Myocyte (in vitro differentiated cells): Measurements from ENCODE around the gene C15orf40. TPM values are rescaled to one million over a fixed set of nuclear protein-coding genes. Genes with fewer than 3 reads are reported as not detected.
A peak's percentile ranks its signal among the peaks of the same experiment; 100 is the strongest.
"Not testable (repeated sequence)": the region's sequence is repeated elsewhere in the genome, so short reads cannot be mapped to it uniquely, and the experiment has no call there.

ENCODE experiments used
- DNase-seq: peaks from one replicate; pipeline ENCODE4 v3.0.0-alpha.2; 2012; ENCODE audit warnings: low read depth
- polyA plus RNA-seq: library from polyadenylated mRNA; unstranded; fragments of >200 nt; gene quantifications from one replicate; pipeline ENCODE4 v1.2.1, GENCODE V29; 2012; ENCODE audit warnings: missing spikeins
- total RNA-seq: library from RNA; depleted of rRNA; stranded (reverse); fragments of >200 nt; gene quantifications from 2 replicates; pipeline ENCODE4 v1.2.3, GENCODE V29; 2014

C15orf40 gene
- total RNA-seq = 16.4 and 19.6 TPM in 2 replicates
- 32.4 TPM for polyA plus RNA-seq

DNA sequence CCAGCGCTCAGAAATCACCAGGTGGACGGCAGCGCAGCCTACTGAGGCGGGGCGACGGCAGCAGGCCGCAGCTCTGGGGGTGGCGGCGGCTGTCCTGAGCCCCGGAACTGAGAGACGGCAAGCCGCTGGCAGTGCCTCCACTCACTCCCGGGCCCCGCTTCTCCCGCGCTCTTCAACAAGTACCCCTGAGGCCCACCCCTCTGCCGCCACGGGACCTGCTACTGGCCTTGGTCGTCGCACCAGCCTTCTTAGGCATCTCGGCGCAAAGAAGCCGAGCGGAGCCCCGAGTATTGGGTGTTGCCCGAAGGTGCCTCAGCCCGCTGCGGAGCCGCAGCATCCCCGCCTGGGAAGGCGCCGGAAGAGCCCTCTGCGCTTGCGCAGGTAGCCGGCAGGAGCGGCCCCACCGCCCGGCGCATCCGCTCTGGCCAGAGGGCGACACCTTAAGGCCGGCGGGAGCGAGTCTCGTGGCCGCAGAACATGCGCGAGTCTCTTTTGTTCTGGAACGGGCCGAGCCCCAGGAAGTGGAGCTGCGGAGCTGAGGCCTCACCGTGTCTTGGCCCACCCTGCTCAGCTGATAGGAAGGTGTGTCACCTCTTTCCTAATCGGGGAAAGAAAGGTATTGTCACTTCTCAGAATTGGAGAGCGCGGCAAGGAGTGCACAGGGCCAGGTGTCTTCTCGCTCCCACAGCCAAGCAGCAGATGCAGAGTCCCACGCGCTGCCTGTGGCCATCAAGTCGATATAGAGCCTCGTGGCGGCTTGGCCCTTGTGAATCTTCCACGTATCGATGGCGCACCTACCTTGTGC is at the start of gene C15orf40:
Gene C15orf40 (minus strand): TSS at position 369 of the 805 bp plus-strand sequence. CDS start 32 bp downstream, at position 337.
- DNase-seq = peak; percentile 93

DNA sequence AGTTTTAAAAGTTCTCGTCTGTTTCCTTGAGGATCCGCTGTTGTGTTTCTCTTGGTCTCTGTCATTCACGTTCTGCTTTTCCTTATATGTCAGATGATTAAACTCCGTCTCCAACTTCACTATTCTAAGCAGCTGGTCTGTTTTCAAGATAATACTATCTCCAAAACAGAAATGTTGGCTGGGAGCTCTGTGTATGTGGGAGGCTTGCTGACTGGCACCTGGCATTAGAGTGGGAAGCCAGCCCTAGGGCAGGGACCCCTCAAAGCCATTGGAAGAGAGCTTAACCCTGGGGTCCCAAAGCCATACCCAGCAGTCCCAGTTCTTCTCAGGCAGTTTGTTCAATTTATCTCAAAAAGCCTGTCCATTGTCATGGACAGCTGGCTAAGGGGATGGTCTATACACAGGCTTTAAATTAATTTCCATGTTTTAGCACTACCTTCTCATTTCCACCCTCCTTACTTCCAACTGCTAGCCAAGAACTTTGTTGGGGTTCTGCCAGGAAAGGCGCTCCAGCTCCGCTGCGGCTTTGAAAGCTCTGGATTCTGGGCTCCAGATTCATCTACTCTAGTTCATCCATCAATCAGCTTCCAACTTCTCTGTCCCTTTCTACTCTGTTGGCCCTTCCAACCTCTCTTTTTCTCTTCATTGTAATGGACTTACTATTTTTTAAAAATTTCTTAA is 46.4 kb upstream of the C15orf40 start:
- no peak for DNase-seq

DNA sequence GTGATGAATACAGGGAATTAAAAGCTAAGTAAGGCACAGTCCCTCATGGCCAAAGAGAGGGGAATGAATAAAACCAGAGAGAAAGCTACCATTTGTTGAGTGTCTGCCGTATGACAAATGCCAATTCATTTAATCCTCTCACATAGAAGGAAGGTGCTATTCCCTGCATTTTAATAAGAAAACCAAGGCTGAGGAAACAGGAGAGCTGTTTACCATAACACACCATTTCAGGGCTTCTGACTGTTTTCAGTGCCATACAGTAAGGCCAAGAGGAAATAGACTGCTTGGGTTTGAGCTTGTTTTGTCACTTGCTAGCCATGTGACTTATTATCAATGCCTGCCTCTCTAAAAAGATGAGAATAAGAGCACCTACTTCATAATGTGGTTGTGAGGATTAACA is 45.6 kb upstream of the C15orf40 start:
- no peak for DNase-seq

DNA sequence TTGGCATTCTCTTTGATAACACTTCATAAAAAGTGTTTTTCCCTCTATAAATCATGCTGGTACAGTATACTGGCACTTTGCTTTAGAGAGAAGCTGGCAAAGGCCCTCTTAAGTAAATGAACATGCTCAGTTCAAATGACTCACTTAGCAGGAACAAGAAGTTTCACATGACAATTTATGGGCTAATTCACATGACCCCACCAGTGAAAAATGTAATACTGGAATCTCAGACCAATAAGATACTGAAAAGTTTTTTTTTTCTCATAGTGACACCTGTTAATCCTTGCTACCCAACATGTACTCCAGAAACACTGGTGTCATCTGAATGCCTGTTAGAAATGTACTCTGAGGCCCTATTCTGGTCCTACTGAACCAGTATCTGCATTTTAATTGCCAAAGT is 41.7 kb upstream of the C15orf40 start:
- peak; percentile 80 for DNase-seq

DNA sequence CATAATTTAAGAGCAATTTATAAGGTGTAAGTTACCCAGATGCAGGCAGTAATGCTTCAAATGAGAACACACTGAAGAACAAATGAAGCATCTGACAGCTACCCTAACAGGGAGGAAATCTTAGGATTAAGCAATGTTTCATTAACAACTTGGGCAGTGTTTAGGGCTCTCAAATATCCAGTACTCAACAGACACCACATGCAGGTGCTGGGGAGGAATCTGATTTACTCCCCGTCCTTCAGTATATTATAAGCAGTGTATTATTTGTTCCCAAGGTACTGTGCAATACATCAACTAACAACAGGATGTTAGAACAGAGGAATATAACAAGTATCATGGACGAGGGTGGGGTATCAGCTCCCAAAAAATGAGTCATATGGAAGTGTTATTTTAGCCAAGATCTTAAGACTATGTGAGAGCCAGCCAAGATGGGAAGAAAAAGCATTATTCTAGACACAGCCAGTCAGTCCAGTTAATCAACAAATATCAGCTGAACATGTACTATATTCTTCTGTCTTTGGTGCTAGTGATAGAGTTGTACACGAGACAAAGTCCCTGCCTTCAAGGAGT is 35.2 kb upstream of the C15orf40 start:
- DNase-seq = peak; percentile 32

DNA sequence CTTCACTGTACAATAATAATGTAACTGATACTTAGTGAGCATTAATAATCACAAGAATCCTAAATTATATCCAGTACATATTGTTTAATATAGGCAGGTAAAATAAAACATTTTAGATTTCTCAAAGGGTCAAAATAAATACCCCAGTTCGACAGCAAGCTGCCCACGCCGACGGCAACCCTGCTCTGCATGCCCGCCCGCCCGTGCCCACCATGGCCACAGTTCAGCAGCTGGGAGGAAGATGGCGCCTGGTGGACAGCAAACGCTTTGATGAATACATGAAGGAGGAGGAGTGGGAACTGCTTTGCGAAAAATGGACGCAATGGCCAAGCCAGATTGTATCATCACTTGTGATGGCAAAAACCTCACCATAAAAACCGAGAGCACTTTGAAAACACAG is 32.7 kb upstream of the C15orf40 start:
- no peak for DNase-seq

DNA sequence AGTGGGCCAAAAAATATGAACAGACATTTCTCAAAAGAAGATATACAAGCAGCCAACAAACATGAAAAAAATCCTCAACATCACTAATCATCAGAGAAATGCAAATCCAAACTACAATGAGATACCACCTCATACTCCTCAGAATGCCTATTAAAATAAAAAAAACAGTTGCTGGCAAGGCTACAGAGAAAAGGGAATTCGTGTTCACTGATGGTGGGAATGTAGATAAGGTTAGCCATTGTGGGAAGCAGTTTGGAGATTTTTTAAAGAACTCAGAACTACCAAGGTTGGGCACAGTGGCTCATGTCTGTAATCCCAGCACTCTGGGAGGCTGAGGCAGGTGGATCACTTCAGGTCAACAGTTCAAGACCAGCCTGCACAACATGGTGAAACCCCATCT is 27.8 kb upstream of the C15orf40 start:
- DNase-seq = no peak

DNA sequence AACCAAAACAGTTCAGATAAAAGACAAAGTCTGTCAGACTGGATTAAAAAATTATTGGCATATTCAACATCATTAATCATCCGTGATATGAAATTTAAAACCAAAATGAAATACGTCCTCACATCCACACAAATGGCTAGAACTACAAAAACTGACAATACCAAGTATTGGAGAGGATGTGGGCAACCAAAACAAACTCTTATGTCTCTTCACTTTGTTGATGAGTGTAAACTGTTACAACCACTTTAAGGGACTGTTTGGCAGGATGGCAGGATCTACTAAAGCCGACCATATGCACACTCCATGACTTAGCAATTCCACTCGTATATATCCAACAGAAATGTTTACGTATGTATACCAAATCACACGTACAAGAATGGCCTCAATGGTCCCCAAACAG is 24.8 kb upstream of the C15orf40 start:
- DNase-seq = no peak

DNA sequence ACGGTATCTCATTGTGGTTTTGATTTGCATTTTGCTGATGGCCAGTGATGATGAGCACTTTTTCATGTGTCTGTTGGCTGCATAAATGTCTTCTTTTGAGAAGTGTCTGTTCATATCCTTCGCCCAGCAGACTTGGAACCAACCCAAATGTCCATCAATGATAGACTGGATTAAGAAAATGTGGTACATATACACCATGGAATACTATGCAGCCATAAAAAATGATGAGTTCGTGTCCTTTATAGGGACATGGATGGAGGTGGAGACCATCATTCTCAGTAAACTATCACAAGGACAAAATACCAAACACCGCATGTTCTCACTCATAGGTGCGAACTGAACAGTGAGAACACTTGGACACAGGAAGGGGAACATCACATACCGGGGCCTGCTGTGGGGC is 19.8 kb upstream of the C15orf40 start:
- DNase-seq = not testable (repeated sequence)

DNA sequence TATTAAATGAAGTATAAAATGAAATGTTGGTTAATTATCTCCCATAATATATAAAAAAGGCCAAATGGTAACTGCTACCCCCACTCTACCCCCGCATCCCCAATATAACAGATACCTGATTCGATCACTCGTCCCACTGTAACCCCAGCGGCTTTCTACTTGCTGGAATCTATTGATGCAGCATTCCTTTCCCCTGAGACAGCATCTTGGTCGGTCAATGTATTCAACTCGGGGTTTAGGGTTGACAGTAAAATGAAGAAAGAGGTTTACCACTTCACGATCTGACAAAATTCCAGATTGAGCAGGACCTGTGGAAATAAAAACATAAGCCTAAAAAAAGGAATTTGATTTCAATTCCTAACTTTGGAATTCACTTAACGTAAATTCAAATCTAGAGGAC is 18.6 kb upstream of the C15orf40 start:
- peak; percentile 15 for DNase-seq

DNA sequence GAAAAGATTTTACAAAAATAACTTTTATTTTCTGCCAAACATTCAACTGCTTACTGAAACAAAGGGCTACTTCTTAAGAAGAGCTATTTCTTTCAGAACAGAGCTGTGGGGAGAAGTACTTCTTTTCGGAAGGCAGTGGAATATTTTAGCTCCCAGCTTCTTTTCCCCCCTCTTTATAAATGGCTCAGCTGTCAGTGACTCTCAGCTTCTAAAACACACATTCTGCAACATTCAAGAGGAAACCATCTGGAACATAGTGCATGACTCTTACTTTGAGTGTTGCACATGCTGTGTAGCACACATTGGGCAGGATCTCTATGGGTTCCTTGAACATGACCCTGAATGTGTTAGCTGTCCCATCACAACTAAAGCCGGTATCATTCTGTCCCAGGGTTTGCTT is 7.0 kb upstream of the C15orf40 start:
- DNase-seq = no peak

DNA sequence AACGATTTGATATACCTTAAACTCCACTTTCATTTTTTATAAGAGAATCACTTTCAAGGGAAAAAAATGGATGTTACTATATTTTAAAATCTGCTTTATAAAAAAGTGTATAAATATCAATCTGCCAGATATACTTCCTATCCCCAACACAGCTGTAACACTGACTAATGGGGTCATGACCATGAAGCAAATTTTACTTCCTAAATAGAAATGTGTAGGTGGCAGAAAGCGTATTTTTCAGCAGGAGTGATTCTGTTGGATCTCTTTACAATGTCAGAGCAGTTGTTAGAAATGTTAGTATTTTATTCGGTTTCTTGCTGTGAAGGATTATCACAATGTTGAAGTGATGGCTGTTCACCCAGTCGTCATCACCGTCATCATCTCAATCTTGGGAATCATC is 5.5 kb upstream of the C15orf40 start:
- no peak for DNase-seq

DNA sequence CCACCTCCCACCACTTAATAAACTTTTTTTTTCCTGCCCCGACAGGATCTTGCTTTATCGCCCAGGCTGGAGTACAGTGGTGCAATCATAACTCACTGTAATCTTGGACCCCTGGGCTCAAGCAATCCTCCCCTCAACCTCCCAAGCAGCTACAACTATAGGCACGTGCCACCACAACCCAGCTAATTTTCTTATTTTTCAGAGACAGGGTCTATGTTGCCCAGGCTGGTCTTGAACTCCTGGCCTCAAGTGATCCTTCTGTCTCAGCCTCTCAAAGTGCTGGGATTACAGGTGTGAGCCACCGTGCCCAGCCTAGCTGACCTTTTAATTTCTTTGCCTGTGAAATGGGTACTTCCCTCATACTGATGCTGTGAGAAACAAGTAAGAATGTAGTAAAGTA is 3.9 kb upstream of the C15orf40 start:
- DNase-seq = no peak

DNA sequence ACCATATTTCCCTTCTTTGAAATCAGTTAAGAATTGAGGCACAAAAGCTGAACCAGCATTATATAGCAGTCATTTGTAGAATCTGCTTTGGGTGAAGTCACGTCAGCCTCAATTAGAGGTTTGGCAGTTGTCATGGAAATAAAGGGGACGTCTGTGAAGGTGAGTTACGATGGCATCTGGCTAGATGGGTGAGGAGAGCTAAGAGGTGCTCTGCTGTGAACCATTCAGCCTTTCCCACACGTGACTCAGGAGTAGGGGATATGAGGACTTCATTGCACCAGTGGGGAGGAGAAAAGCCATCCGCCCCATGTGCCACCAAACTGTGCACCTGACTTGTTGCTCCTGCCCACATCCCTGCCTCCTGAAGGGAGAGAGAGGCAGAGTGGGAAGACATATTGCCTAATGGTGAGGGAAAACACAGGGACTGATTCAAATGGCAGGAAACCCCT is 2.8 kb upstream of the C15orf40 start:
- DNase-seq = no peak

DNA sequence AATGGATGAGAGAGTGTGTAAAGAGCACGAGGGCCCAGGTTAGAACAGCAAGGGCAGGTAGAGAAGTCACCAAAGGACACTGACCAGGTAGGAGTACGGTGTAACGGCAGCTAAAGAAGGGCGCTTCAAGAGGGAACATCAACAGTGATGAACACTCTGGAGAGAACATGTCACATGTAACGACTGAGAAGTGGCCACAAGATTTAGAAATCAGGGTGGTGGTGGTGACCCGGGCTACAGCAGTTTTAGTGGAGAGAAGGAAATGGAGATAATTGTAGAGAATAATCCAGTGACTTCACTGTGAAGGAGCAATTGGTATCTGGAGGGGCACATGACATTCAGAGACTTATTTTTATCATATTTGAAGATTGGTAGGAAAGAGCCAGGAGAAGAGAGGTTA is 1.2 kb upstream of the C15orf40 start:
- DNase-seq = no peak

DNA sequence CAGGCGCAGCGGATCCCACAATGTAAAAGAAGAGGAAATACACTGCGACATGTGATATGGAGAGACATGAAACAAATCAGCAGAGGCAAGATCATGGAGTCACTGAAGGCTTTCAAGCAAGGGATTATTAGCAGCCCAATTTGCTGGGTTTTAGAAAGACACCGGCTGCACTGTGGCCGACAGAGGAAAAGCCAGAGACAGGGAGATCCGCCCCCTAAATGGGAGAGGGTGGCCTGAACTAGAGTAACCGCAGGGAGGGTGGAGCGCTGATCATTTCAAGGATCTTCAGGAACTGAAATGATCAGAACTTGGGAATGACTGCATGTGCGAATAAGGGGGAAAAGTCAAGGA is 612 bp upstream of the C15orf40 start:
- DNase-seq = no peak

DNA sequence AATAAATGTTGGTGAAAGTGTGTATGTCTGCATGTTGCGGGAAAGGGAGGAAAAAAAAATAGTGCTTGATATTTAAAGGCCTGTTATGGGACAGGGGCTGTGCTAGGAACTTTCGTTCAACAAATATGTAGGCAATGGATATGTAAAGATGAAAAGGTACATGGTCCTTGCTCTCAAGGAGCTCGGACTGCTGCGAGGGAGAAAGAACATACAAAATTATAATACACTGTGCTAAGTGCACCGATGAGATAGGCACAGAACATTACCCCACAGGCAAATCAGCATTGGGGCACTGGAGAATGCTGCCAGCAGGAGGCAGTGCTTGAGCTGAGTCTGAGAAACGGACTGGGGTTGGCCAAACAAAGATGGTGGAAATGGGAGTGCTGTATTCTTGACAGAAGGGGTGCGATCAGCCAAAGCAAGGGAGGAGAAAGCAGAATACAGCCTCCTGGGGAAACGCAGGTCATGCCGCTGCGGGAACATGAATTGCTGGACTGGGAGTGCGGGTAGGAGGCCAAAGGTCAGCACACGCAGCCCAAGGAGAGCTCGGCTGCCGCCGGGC is 649 bp downstream of the C15orf40 start:
- peak; percentile 90 for DNase-seq

DNA sequence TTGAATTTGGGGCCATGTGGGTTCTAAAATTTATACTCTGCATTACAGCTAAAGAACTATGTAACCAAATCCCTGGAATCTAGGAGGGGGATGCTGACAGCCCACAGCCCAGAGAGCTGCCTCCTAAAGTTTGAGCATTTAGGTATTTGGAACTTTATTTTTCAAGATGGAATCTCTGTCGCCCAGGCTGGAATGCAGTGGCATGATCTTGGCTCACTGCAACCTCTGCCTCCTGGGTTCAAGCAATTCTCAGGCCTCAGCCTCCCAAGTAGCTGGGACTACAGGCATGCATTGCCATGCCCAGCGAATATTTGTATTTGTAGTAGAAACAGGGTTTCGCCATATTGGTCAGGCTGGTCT is 10.8 kb downstream of the C15orf40 start:
- not testable (repeated sequence) for DNase-seq

DNA sequence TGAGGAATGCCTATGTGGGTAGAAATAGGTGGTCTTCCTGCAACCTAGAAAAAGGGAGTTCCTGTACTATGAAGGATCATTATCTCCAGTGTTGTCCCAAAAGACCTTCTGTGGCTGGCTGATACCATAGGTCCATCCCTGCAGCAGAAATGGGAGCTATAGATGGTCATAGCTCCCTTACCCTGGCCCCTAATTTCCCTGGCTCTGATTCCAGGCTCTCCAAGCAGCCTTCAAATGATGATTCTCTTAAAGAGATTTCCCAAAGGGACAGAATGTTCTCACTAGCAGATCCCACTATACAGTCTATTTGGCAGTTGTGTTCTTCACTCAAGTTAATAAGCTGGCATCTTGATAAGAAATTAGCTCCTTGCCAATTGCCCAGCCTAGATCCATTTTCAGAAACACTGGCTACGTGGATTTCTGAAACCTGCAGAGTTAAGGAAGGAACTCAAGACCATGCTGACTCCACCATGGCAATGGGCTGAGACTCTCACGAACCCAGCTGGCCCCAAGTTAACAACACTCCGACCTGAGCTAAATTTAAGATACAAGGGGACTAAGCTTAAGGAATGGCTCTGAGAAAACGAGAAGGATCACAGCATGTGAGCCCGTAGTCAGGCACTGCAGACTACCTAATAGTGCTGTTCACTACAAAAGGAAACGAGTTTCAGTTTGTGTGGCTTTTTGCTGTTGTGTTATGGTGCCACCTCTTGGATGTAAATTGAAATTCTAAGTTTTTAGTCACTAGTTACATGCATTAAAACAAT is 11.4 kb downstream of the C15orf40 start:
- DNase-seq = peak; percentile 59

DNA sequence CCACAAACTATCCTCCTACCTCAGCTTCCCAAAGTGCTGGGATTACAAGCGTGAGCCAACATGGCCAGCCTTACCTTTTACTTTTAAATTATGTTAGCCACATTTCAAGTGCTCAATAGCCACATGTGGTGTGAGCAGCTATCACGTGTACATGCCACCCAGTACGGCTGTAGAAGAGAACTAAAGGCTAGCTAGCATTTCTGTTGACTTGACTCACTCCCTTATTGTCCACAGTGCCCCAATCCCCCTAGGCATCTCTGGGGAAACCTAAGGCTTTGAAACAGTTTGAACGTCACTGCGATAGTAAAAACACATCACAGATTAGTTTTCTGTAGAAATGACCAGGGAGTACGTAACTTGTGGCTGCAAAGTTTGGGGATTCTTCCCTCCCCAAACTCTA is 12.0 kb downstream of the C15orf40 start:
- DNase-seq = no peak

DNA sequence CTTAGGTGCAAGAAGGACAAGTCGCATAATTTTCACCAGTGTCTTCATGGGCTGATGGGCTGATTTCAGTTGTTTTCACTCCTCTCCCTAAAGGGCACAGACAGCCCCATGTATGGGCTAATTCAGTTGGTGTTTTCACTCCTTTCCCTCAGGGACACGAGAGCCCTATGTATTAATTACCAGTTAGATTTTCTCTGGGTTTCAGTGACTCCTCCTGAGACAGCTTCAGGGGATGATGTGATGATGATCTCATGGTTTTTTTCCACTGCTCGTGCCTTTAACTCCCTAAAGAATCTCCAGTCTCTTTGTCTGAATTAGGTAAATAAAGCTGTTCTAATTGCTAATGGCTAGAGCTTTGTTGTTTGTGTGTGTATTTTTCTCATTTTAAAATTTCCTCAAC is 15.5 kb downstream of the C15orf40 start:
- DNase-seq = no peak
